Esophagus muscularis mucosa (tissue), 4 donors: ENCODE results near the gene THSD1. TPM values are rescaled to one million over a fixed set of nuclear protein-coding genes. Genes with fewer than 3 reads are reported as not detected.
"Not testable (repeated sequence)": the region's sequence is repeated elsewhere in the genome, so short reads cannot be mapped to it uniquely, and the experiment has no call there.

Experiments used
- DNase-seq: peaks from one replicate; pipeline ENCODE4 v3.0.0-alpha.2; 2017; ENCODE audit errors: extremely low spot score
- H3K27ac ChIP-seq, 4 donors: fragments of 200-600 bp; sonication (generic); replicated peaks in 1 of 4; 1 replicate in 3 of 4; 2 replicates in 1 of 4; pipeline ENCODE4 v1.5.1; 2016 to 2019; ENCODE audit warnings: mild to moderate bottlenecking in 1 of 4
- H3K27me3 ChIP-seq, 4 donors: fragments of 200-600 bp; sonication (generic); one replicate each; pipeline versions ENCODE4 v1.5.1 to v1.6.0; 2016 to 2019
- H3K36me3 ChIP-seq, 4 donors: fragments of 200-600 bp; sonication (generic); one replicate each; pipeline ENCODE4 v1.5.1; 2016 to 2019
- H3K4me1 ChIP-seq, 4 donors: fragments of 200-600 bp; sonication (generic); one replicate each; pipeline ENCODE4 v1.5.1; 2016 to 2019
- H3K4me3 ChIP-seq, 4 donors: fragments of 200-600 bp; sonication (generic); 1 replicate in 2 of 4; 2 replicates in 2 of 4; pipeline ENCODE4 v1.5.1; 2016 to 2019; ENCODE audit warnings: mild to moderate bottlenecking in 4 of 4, moderate library complexity in 1 of 4
- H3K9me3 ChIP-seq, 4 donors: fragments of 200-600 bp; sonication (generic); 1 replicate in 3 of 4; 2 replicates in 1 of 4; pipeline ENCODE4 v1.5.1; 2016 to 2019
- CTCF ChIP-seq, 3 experiments: fragments of 200-600 bp in 2 of 3; fragments of 450-650 bp in 1 of 3; sonication (generic) in 2 of 3; IDR thresholded peaks; one replicate each; pipeline ENCODE4 v1.5.1; 2017 to 2019; ENCODE audit warnings: antibody characterized with exemption in 3 of 3, mild to moderate bottlenecking in 2 of 3, moderate library complexity in 1 of 3
- EP300 ChIP-seq: sonication (generic); formaldehyde crosslinking; IDR thresholded peaks from one replicate; pipeline ENCODE4 v1.6.1; 2017; ENCODE audit warnings: antibody characterized with exemption
- POLR2A ChIP-seq: fragments of 450-650 bp; IDR thresholded peaks from one replicate; pipeline ENCODE4 v1.6.1; 2017; ENCODE audit warnings: antibody characterized with exemption, moderate library complexity, mild to moderate bottlenecking, low read depth
- POLR2AphosphoS5 ChIP-seq, 2 donors: sonication (generic); formaldehyde crosslinking; IDR thresholded peaks; one replicate each; pipeline ENCODE4 v1.6.1; 2017; ENCODE audit warnings: antibody characterized with exemption in 2 of 2
- WGBS: methylation state at CpG from one replicate; pipeline ENCODE4 v1.1.5; 2018; 5-methylcytosine and 5-hydroxymethylcytosine counted together
- intact Hi-C: fragments of 100-400 bp; cut with DNase I; formaldehyde crosslinking; loops from one replicate; pipeline ENCODE4 v1.15.1; 2023
- total RNA-seq, 4 donors: library from RNA; depleted of rRNA; stranded (reverse); fragments of >200 nt; gene quantifications; one replicate each; pipeline versions ENCODE4 v1.1.0 to v1.2.1, GENCODE V29; 2016

The THSD1 gene
- total RNA-seq, 4 donors from 2014 or later: 5.4 to 7.5 (median 6.8) TPM

- no peaks in the 10 kb centered on the region for H3K27me3 ChIP-seq
- no peak for TF ChIP-seq CTCF (IDR thresholded peaks at IDR 0.05)
- TF ChIP-seq EP300: no peak
- no peak for TF ChIP-seq POLR2A
- peaks cover 35 to 82% (median 61%) of the 10 kb centered on the region in 4 donors for H3K36me3 ChIP-seq
- intact Hi-C loops: no loop called here
- peaks cover 0 to 3% (median 0%) of the 10 kb centered on the region in 4 donors for H3K4me1 ChIP-seq
- H3K27ac ChIP-seq: no peak overlapping the region
- WGBS: 89% methylated on average over 1 of the region's 1 CpG
- no peak overlapping the region for H3K4me3 ChIP-seq
- no peak for DNase-seq
- H3K9me3 ChIP-seq: no peaks in the 10 kb centered on the region
Measured at GRCh38 chr13:52414051-52414450, 8.1 kb upstream of the THSD1 start.

GRCh38 chr13:52412128-52412527, 6.2 kb upstream of the THSD1 start:
- Histone ChIP-seq H3K27me3 (peaks cover 0 to 7% (median 0%) of the 10 kb centered on the region in 4 donors), H3K4me3 (no peak overlapping the region), H3K36me3 (peaks cover 27 to 65% (median 47%) of the 10 kb centered on the region in 4 donors), H3K4me1 (no peaks in the 10 kb centered on the region), H3K27ac (no peak overlapping the region), H3K9me3 (no peaks in the 10 kb centered on the region)
- WGBS: 93% methylated on average over 1 of the region's 1 CpG
- TF ChIP-seq POLR2AphosphoS5 (IDR thresholded peaks at IDR 0.05) (no peak), POLR2A (no peak)
- intact Hi-C loops: no loop called here
- DNase-seq: no peak

- H3K27me3 ChIP-seq: peaks cover 0 to 7% (median 0%) of the 10 kb centered on the region in 4 donors
- TF ChIP-seq POLR2A (no peak), CTCF (IDR thresholded peaks at IDR 0.05) (no peak), EP300 (no peak), POLR2AphosphoS5 (IDR thresholded peaks at IDR 0.05) (no peak)
- 93% methylated on average over 4 of the region's 4 CpGs for WGBS
- DNase-seq: no peak
- H3K4me3 ChIP-seq: no peak overlapping the region
- peaks cover under 1 to 2% (median under 1%) of the 10 kb centered on the region in 4 donors for H3K4me1 ChIP-seq
- H3K36me3 ChIP-seq: peaks cover 22 to 60% (median 42%) of the 10 kb centered on the region in 4 donors
- intact Hi-C loops: no loop called here
- no peak overlapping the region for H3K27ac ChIP-seq
- no peaks in the 10 kb centered on the region for H3K9me3 ChIP-seq
Measured at GRCh38 chr13:52411629-52412028, 5.7 kb upstream of the THSD1 start.

- peaks cover 0 to 25% (median 13%) of the 10 kb centered on the region in 4 donors for H3K36me3 ChIP-seq
- H3K9me3 ChIP-seq, H3K27ac ChIP-seq, DNase-seq, H3K4me3 ChIP-seq, intact Hi-C loops: not testable (repeated sequence)
- peaks cover 0 to 26% (median 8%) of the 10 kb centered on the region in 4 donors for H3K27me3 ChIP-seq
- H3K4me1 ChIP-seq: peaks cover 7 to 17% (median 16%) of the 10 kb centered on the region in 4 donors
- WGBS: 91% methylated on average over 9 of the region's 33 CpGs
Measured at GRCh38 chr13:52408071-52408658, 2.2 kb upstream of the THSD1 start.

GRCh38 chr13:52407436-52407835, 1.5 kb upstream of the THSD1 start:
- H3K4me3 ChIP-seq, H3K27ac ChIP-seq, DNase-seq, H3K9me3 ChIP-seq, intact Hi-C loops: not testable (repeated sequence)
- Histone ChIP-seq H3K4me1 (peaks cover 7 to 17% (median 16%) of the 10 kb centered on the region in 4 donors), H3K27me3 (peaks cover 0 to 26% (median 8%) of the 10 kb centered on the region in 4 donors), H3K36me3 (peaks cover 0 to 18% (median 10%) of the 10 kb centered on the region in 4 donors)
- 96% methylated on average over 12 of the region's 12 CpGs for WGBS

- H3K36me3 ChIP-seq: peaks cover 0 to 10% (median 6%) of the 10 kb centered on the region in 4 donors
- 63% methylated on average over 4 of the region's 4 CpGs for WGBS
- DNase-seq: no peak
- TF ChIP-seq POLR2AphosphoS5 (IDR thresholded peaks at IDR 0.05) (no peak), POLR2A (no peak), CTCF (IDR thresholded peaks at IDR 0.05) (no peak)
- peak overlapping the region in 3 of 4 donors; percentile 50 to 60 (median 56) for H3K4me3 ChIP-seq
- H3K4me1 ChIP-seq: peaks cover 7 to 17% (median 16%) of the 10 kb centered on the region in 4 donors
- H3K27ac ChIP-seq: peak overlapping the region in 3 of 4 donors; percentile 53 to 76 (median 55)
- intact Hi-C loops: no loop called here
- peaks cover 0 to 26% (median 8%) of the 10 kb centered on the region in 4 donors for H3K27me3 ChIP-seq
- H3K9me3 ChIP-seq: no peaks in the 10 kb centered on the region
Measured at GRCh38 chr13:52406629-52407028, 657 bp upstream of the THSD1 start.
